H1 (cell line): Measurements from ENCODE around the gene OLFM2. TPM values are rescaled to one million over a fixed set of nuclear protein-coding genes. Genes with fewer than 3 reads are reported as not detected.

Source experiments
- CTCF ChIA-PET: fragments of 300-600 bp; sonication (Branson Sonifier 250); formaldehyde crosslinking; loops from one replicate; lab custom pipeline; 2021; ENCODE audit not compliant: partially characterized antibody; lab: Charles Lee
- POLR2A ChIA-PET: fragments of 300-600 bp; sonication (Branson Sonifier 250); formaldehyde crosslinking; loops from one replicate; lab custom pipeline; 2021; ENCODE audit warnings: inconsistent platforms; ENCODE audit not compliant: partially characterized antibody; lab: Charles Lee
- DNase-seq, 2 experiments: peaks; one replicate each; pipeline versions ENCODE4 v3.0.0 to v3.0.0-alpha.2; 2010 to 2022; ENCODE audit warnings: low spot score in 2 of 2, low read depth in 1 of 2, mixed read lengths in 1 of 2
- FAIRE-seq: peaks from 2 replicates; lab custom pipeline; 2011; peaks lifted over from hg19 to GRCh38; lab: Jason Lieb, UNC
- H2AFZ ChIP-seq: 2 replicates; pipeline ENCODE4 v1.8.1; 2012; ENCODE audit warnings: low read length, inconsistent platforms
- H2AK5ac ChIP-seq: 2 replicates; pipeline ENCODE4 v1.6.1; 2013; ENCODE audit warnings: low read depth, low read length
- H2BK120ac ChIP-seq: replicated peaks from 2 replicates; pipeline ENCODE3; 2013; ENCODE audit warnings: low read depth, low read length, inconsistent platforms
- H2BK12ac ChIP-seq: 2 replicates; pipeline ENCODE4 v1.6.1; 2013; ENCODE audit warnings: low read depth, low read length
- H2BK15ac ChIP-seq: 2 replicates; pipeline ENCODE4 v1.6.1; 2013; ENCODE audit warnings: low read length
- H2BK20ac ChIP-seq: 2 replicates; pipeline ENCODE4 v1.6.1; 2013; ENCODE audit warnings: low read length
- H2BK5ac ChIP-seq: 2 replicates; pipeline ENCODE4 v1.6.1; 2013; ENCODE audit warnings: low read depth, low read length
- H3K14ac ChIP-seq: 2 replicates; pipeline ENCODE4 v1.6.1; 2013; ENCODE audit warnings: inconsistent platforms; ENCODE audit not compliant: insufficient read length
- H3K18ac ChIP-seq: 2 replicates; pipeline ENCODE4 v1.6.1; 2013; ENCODE audit warnings: low read length; ENCODE audit errors: extremely low read depth
- H3K23ac ChIP-seq: 2 replicates; pipeline ENCODE4 v1.6.1; 2013; ENCODE audit warnings: inconsistent platforms; ENCODE audit not compliant: insufficient read length
- H3K23me2 ChIP-seq: 2 replicates; pipeline ENCODE4 v1.6.1; 2013; ENCODE audit warnings: low read depth, low read length
- H3K27ac ChIP-seq: 2 replicates; pipeline ENCODE4 v1.6.1; 2011; ENCODE audit warnings: low read depth, low read length, inconsistent platforms
- H3K27me3 ChIP-seq, 4 experiments: replicated peaks in 1 of 4; 1 replicate in 1 of 4; 2 replicates in 3 of 4; pipeline versions ENCODE4 v1.6.1 to v1.8.1; 2011 to 2013; ENCODE audit warnings: low read length in 3 of 4, mild to moderate bottlenecking in 3 of 4, inconsistent platforms in 2 of 4, mixed read lengths in 2 of 4, moderate library complexity in 1 of 4; ENCODE audit not compliant: control insufficient read depth in 3 of 4, insufficient read depth in 3 of 4; ENCODE audit errors: extremely low read depth in 1 of 4
- H3K36me3 ChIP-seq, 4 experiments: 2 replicates each; pipeline versions ENCODE4 v1.6.1 to v1.8.1; 2011 to 2013; ENCODE audit warnings: mild to moderate bottlenecking in 4 of 4, low read length in 3 of 4, moderate library complexity in 2 of 4, control low read depth in 1 of 4, inconsistent platforms in 1 of 4; ENCODE audit not compliant: insufficient read depth in 4 of 4, control insufficient read depth in 2 of 4
- H3K4ac ChIP-seq: replicated peaks from 2 replicates; pipeline ENCODE3; 2013; ENCODE audit warnings: low read length, low read depth, mixed read lengths, inconsistent platforms; ENCODE audit not compliant: insufficient read length
- H3K4me1 ChIP-seq, 4 experiments: replicated peaks in 1 of 4; 1 replicate in 1 of 4; 2 replicates in 3 of 4; pipeline versions ENCODE4 v1.6.1 to v1.8.1; 2011 to 2013; ENCODE audit warnings: low read length in 3 of 4, inconsistent platforms in 2 of 4, mixed read lengths in 1 of 4; ENCODE audit not compliant: insufficient read depth in 4 of 4, control insufficient read depth in 3 of 4
- H3K4me2 ChIP-seq, 2 experiments: 2 replicates each; pipeline versions ENCODE4 v1.6.1 to v1.8.1; 2011 to 2013; ENCODE audit warnings: low read depth in 2 of 2, low read length in 2 of 2, control low read depth in 1 of 2, inconsistent platforms in 1 of 2, mild to moderate bottlenecking in 1 of 2; ENCODE audit not compliant: insufficient read depth in 1 of 2
- H3K4me3 ChIP-seq, 4 experiments: fragments of 200-600, 300-600 bp in 1 of 4; sonication (generic), shearing (Covaris generic), sonication (Bioruptor Twin) in 1 of 4; 2 replicates each; pipeline versions ENCODE4 v1.5.1 to v1.8.1; 2011 to 2016; ENCODE audit warnings: low read length in 4 of 4, low read depth in 3 of 4, control low read depth in 2 of 4, inconsistent platforms in 2 of 4, mild to moderate bottlenecking in 2 of 4, mixed read lengths in 1 of 4, moderate library complexity in 1 of 4; ENCODE audit not compliant: insufficient read depth in 2 of 4; ENCODE audit errors: extremely low read depth in 1 of 4
- H3K56ac ChIP-seq: replicated peaks from 2 replicates; pipeline ENCODE3; 2013; ENCODE audit warnings: low read depth, mild to moderate bottlenecking, mixed read lengths, low read length, inconsistent platforms; ENCODE audit not compliant: insufficient read length
- H3K79me1 ChIP-seq: 2 replicates; pipeline ENCODE4 v1.6.1; 2013; ENCODE audit warnings: low read depth, low read length, control low read depth
- H3K79me2 ChIP-seq, 2 experiments: 2 replicates each; pipeline versions ENCODE4 v1.6.1 to v1.8.1; 2012 to 2013; ENCODE audit warnings: low read length in 2 of 2, mild to moderate bottlenecking in 2 of 2, inconsistent platforms in 1 of 2; ENCODE audit not compliant: insufficient read depth in 2 of 2, control insufficient read depth in 1 of 2
- H3K9ac ChIP-seq, 4 experiments: replicated peaks in 1 of 4; 1 replicate in 1 of 4; 2 replicates in 3 of 4; pipeline versions ENCODE4 v1.6.1 to v1.8.1; 2011 to 2013; ENCODE audit warnings: low read depth in 3 of 4, low read length in 3 of 4, control low read depth in 2 of 4, mild to moderate bottlenecking in 2 of 4, moderate library complexity in 2 of 4, inconsistent platforms in 1 of 4; ENCODE audit errors: extremely low read depth in 1 of 4
- H3K9me3 ChIP-seq, 2 experiments: 2 replicates each; pipeline versions ENCODE4 v1.6.1 to v1.8.1; 2012 to 2013; ENCODE audit warnings: mild to moderate bottlenecking in 2 of 2, moderate library complexity in 2 of 2, control low read depth in 1 of 2, inconsistent platforms in 1 of 2, low read depth in 1 of 2, low read length in 1 of 2, mixed read lengths in 1 of 2; ENCODE audit not compliant: insufficient read depth in 2 of 2
- H4K20me1 ChIP-seq, 2 experiments: replicated peaks in 1 of 2; 2 replicates each; pipeline versions ENCODE3 to v1.8.1; 2011 to 2013; ENCODE audit warnings: inconsistent platforms in 2 of 2, low read length in 2 of 2, mild to moderate bottlenecking in 1 of 2; ENCODE audit not compliant: insufficient read depth in 2 of 2, control insufficient read depth in 1 of 2
- H4K5ac ChIP-seq: 2 replicates; pipeline ENCODE4 v1.6.1; 2013; ENCODE audit warnings: low read length, low read depth, mixed read lengths, inconsistent platforms; ENCODE audit not compliant: insufficient read length
- H4K8ac ChIP-seq: 2 replicates; pipeline ENCODE4 v1.8.0; 2013; ENCODE audit warnings: mild to moderate bottlenecking, moderate library complexity, low read length, inconsistent platforms; ENCODE audit not compliant: insufficient read depth; ENCODE audit errors: extremely low read depth
- H4K91ac ChIP-seq: replicated peaks from 2 replicates; pipeline ENCODE3; 2013; ENCODE audit warnings: low read length, mixed read lengths, inconsistent platforms; ENCODE audit not compliant: insufficient read length
- BACH1 ChIP-seq: IDR thresholded peaks from 2 replicates; pipeline ENCODE4 v1.6.1; 2012; ENCODE audit warnings: low read length, improper control_type of control experiment
- KDM1A ChIP-seq: fragments of 200-600, 300-600 bp; sonication (generic); IDR thresholded peaks from 2 replicates; pipeline ENCODE4 v1.7.1; 2016; ENCODE audit warnings: mild to moderate bottlenecking, low read length, borderline replicate concordance
- KDM5A ChIP-seq: fragments of 200-600 bp; IDR thresholded peaks from 2 replicates; pipeline ENCODE4 v1.7.1; 2012; ENCODE audit warnings: mild to moderate bottlenecking, low read length, inconsistent platforms, mixed read lengths
- POLR2A ChIP-seq, 2 experiments: IDR thresholded peaks; 1 replicate in 1 of 2; 2 replicates in 1 of 2; pipeline ENCODE4 v1.6.1; 2011; ENCODE audit warnings: low read depth in 2 of 2, low read length in 2 of 2, mild to moderate bottlenecking in 2 of 2; ENCODE audit errors: control extremely low read depth in 1 of 2
- SRF ChIP-seq: IDR thresholded peaks from 2 replicates; pipeline ENCODE4 v1.6.1; 2011; ENCODE audit warnings: mild to moderate bottlenecking, low read depth, low read length, moderate library complexity
- WGBS, 2 experiments: shearing (Covaris generic) in 1 of 2; methylation state at CpG; one replicate each; pipeline versions ENCODE4 v1.1.6 to v1.1.7; 2013 to 2015; ENCODE audit warnings: low lambda C conversion rate in 2 of 2, mixed read lengths in 2 of 2, inconsistent platforms in 1 of 2, low coverage in 1 of 2, missing lambda C conversion rate in 1 of 2; ENCODE audit not compliant: insufficient replicate concordance in 2 of 2, insufficient coverage in 1 of 2, insufficient read length in 1 of 2; ENCODE audit errors: extremely low coverage in 1 of 2, missing lambda C conversion rate in 1 of 2; 5-methylcytosine and 5-hydroxymethylcytosine counted together
- polyA plus RNA-seq, 7 experiments: library from polyadenylated mRNA; depleted of rRNA in 3 of 7; stranded (reverse) in 5 of 7; unstranded in 2 of 7; fragments of >200 nt in 5 of 7; fragments of 200-250 nt in 2 of 7; gene quantifications; 1 replicate in 5 of 7; 2 replicates in 1 of 7; 4 replicates in 1 of 7; pipeline versions ENCODE4 v1.2.1 to v1.2.3, GENCODE V29; 2011 to 2013; ENCODE audit warnings: missing spikeins in 2 of 7, mixed read lengths in 2 of 7
- total RNA-seq: library from RNA; stranded (reverse); fragmentation: NEBNext Ultra II Directional; extraction: Animal tissue kit (Norgen Biotek cat#: 25700); gene quantifications from 2 replicates; pipeline ENCODE4 v1.2.1, GENCODE V29; 2021
- TF ChIP-seq, protein P1 (sequence below): IDR thresholded peaks from 2 replicates; pipeline ENCODE4 v1.6.1; 2012; ENCODE audit warnings: inconsistent platforms
- TF ChIP-seq, protein P2 (sequence below): IDR thresholded peaks from 2 replicates; pipeline ENCODE4 v1.6.1; 2012; ENCODE audit warnings: low read length, inconsistent platforms
- TF ChIP-seq, protein P3 (sequence below): IDR thresholded peaks from 2 replicates; pipeline ENCODE4 v1.6.1; 2011; ENCODE audit warnings: low read length, improper control_type of control experiment

The OLFM2 gene
- total and polyA plus RNA-seq, 2 of the 8 experiments (the other 6 are each of a cell fraction or from before 2014, with no cell fraction given), result 68.2 to 151 TPM

DNA sequence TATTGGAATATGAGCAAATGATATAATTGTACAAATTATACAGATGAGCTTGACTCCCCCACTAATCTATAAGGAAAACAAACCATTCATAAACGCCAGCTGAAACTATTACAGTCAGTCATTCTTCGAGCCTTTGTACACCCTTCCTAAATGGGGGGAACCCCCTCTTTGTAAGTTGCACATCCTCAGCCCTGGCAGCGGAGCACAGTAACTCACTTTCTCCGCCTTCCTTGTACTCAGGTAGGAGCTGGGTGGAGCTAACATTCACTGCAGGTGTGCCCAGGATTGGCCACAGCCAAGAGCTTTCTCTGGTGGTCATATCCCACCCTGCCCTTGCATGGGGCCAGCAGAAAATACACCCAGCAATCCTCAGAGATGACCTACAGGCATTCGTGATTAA is 72.6 kb downstream of the OLFM2 start:
- H3K79me1 ChIP-seq, result peaks cover 2% of the 10 kb centered on the region; the same call in 1 of the 2 replicates
- no peak overlapping the region for H2BK20ac ChIP-seq
- H2BK15ac ChIP-seq, result no peak overlapping the region
- H3K27me3 ChIP-seq, result no peaks in the 10 kb centered on the region
- peaks cover 0 to 2% of the 10 kb centered on the region in 2 experiments for H4K20me1 ChIP-seq
- ChIA-PET POLR2A (interaction anchor here (0.9 kb wide), 1 partner anchor 49 kb away, joined by 3 read pairs; no protein-coding TSS in a partner anchor), CTCF (interaction anchor here (0.6 to 2.1 kb wide), 6 partner anchors 11 to 104 kb away, joined by 3 to 11 read pairs (median 3); no protein-coding TSS in a partner anchor)
- 85% methylated on average over 5 of the region's 5 CpGs; no CpG with 5 or more reads in 1 of the 2 experiments for WGBS, 2 experiments
- no peak for FAIRE-seq
- no peak overlapping the region for H4K5ac ChIP-seq
- H3K18ac ChIP-seq, result no peak overlapping the region
- no peak overlapping the region for H3K9ac ChIP-seq
- no peak for DNase-seq
- H3K9me3 ChIP-seq, result no peaks in the 10 kb centered on the region
- H2BK5ac ChIP-seq, result no peak overlapping the region
- H4K8ac ChIP-seq, result no peak overlapping the region
- no peak overlapping the region for H2BK12ac ChIP-seq
- no peak overlapping the region for H2AFZ ChIP-seq
- H3K79me2 ChIP-seq, result no peaks in the 10 kb centered on the region
- H3K14ac ChIP-seq, result no peak overlapping the region
- no peak overlapping the region for H4K91ac ChIP-seq
- no peak overlapping the region for H3K4me3 ChIP-seq
- peaks cover 0 to 7% (median 4%) of the 10 kb centered on the region in 4 experiments; a peak in 3 of 7 replicates for H3K4me1 ChIP-seq
- no peak overlapping the region for H3K4me2 ChIP-seq
- H3K27ac ChIP-seq, result no peak overlapping the region
- H3K23ac ChIP-seq, result no peak overlapping the region
- no peak overlapping the region for H3K56ac ChIP-seq
- no peaks in the 10 kb centered on the region for H3K23me2 ChIP-seq
- H2AK5ac ChIP-seq, result no peak overlapping the region
- H3K4ac ChIP-seq, result no peak overlapping the region
- no peaks in the 10 kb centered on the region; a peak in 1 of 8 replicates for H3K36me3 ChIP-seq
- H2BK120ac ChIP-seq, result no peak overlapping the region
- TF ChIP-seq KDM5A (no peak), BACH1 (no peak), POLR2A (IDR thresholded peaks at IDR 0.05; ENCODE audit: control extremely low read depth in 1 of 2, low read depth in 2 of 2, low read length in 2 of 2) (no peak), SRF (no peak), KDM1A (no peak)
- TF ChIP-seq, protein P1, sequence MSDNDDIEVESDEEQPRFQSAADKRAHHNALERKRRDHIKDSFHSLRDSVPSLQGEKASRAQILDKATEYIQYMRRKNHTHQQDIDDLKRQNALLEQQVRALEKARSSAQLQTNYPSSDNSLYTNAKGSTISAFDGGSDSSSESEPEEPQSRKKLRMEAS, result no peak
- TF ChIP-seq, protein P2, sequence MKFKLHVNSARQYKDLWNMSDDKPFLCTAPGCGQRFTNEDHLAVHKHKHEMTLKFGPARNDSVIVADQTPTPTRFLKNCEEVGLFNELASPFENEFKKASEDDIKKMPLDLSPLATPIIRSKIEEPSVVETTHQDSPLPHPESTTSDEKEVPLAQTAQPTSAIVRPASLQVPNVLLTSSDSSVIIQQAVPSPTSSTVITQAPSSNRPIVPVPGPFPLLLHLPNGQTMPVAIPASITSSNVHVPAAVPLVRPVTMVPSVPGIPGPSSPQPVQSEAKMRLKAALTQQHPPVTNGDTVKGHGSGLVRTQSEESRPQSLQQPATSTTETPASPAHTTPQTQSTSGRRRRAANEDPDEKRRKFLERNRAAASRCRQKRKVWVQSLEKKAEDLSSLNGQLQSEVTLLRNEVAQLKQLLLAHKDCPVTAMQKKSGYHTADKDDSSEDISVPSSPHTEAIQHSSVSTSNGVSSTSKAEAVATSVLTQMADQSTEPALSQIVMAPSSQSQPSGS, result no peak
- TF ChIP-seq, protein P3, sequence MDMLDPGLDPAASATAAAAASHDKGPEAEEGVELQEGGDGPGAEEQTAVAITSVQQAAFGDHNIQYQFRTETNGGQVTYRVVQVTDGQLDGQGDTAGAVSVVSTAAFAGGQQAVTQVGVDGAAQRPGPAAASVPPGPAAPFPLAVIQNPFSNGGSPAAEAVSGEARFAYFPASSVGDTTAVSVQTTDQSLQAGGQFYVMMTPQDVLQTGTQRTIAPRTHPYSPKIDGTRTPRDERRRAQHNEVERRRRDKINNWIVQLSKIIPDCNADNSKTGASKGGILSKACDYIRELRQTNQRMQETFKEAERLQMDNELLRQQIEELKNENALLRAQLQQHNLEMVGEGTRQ, result no peak
